ENCODE results near the gene KLLN.
"Not testable (repeated sequence)": the region's sequence is repeated elsewhere in the genome, so short reads cannot be mapped to it uniquely, and the experiment has no call there.

KLLN gene

GRCh38 chr10:87860156-87860795 lies 3.1 kb downstream of the KLLN start:
- TF ChIP-seq SPI1 (IDR thresholded peaks at IDR 0.05; ENCODE audit: borderline replicate concordance, low read depth) (peak; percentile 76), CTCF (IDR thresholded peaks at IDR 0.05; ENCODE audit: insufficient read depth, low read length) (peak; percentile 59), REST (IDR thresholded peaks at IDR 0.05; ENCODE audit: insufficient replicate concordance, low read depth) (no peak)
- DNase-seq (ENCODE audit: low read depth in 1 of 2, low spot score in 1 of 2), result peak in 1 of 2 experiments; percentile 69
- peak overlapping the region; percentile 91 for H3K27ac ChIP-seq (replicated peaks)
- H3K27me3 ChIP-seq (ENCODE audit: insufficient read depth, poor library complexity, severe bottlenecking), result no peaks in the 10 kb centered on the region
- no peak overlapping the region; the same call in 1 of the 2 replicates for H3K4me3 ChIP-seq (replicated peaks; ENCODE audit: insufficient read depth, low read length)

GRCh38 chr10:87855665-87856064 lies 7.7 kb downstream of the KLLN start:
- H3K4me3 ChIP-seq (replicated peaks; ENCODE audit: insufficient read depth, low read length); H3K27ac ChIP-seq (replicated peaks); H3K27me3 ChIP-seq (ENCODE audit: insufficient read depth, poor library complexity, severe bottlenecking); DNase-seq (ENCODE audit: low read depth in 1 of 2, low spot score in 1 of 2): not testable (repeated sequence)

- H3K4me3 ChIP-seq (replicated peaks; ENCODE audit: insufficient read depth, low read length); H3K27me3 ChIP-seq (ENCODE audit: insufficient read depth, poor library complexity, severe bottlenecking); H3K27ac ChIP-seq (replicated peaks); DNase-seq (ENCODE audit: low read depth in 1 of 2, low spot score in 1 of 2): not testable (repeated sequence)
Observed at GRCh38 chr10:87855247-87855646, 8.1 kb downstream of the KLLN start.

GRCh38 chr10:87852089-87852488 lies 11.2 kb downstream of the KLLN start:
- TF ChIP-seq SPI1 (IDR thresholded peaks at IDR 0.05; ENCODE audit: borderline replicate concordance, low read depth) (no peak), REST (IDR thresholded peaks at IDR 0.05; ENCODE audit: insufficient replicate concordance, low read depth) (no peak), GABPA (IDR thresholded peaks at IDR 0.05; ENCODE audit: low read depth) (no peak), CTCF (IDR thresholded peaks at IDR 0.05; ENCODE audit: insufficient read depth, low read length) (no peak), POLR2AphosphoS5 (IDR thresholded peaks at IDR 0.05; ENCODE audit: low read depth) (no peak)
- H3K27ac ChIP-seq (replicated peaks), result no peak overlapping the region
- H3K4me3 ChIP-seq (replicated peaks; ENCODE audit: insufficient read depth, low read length), result no peak overlapping the region
- DNase-seq (ENCODE audit: low read depth in 1 of 2, low spot score in 1 of 2), result no peak
- no peaks in the 10 kb centered on the region for H3K27me3 ChIP-seq (ENCODE audit: insufficient read depth, poor library complexity, severe bottlenecking)

GRCh38 chr10:87850742-87851205 lies 12.6 kb downstream of the KLLN start:
- TF ChIP-seq REST (IDR thresholded peaks at IDR 0.05; ENCODE audit: insufficient replicate concordance, low read depth) (no peak), CTCF (IDR thresholded peaks at IDR 0.05; ENCODE audit: insufficient read depth, low read length) (peak; percentile 56)
- Histone ChIP-seq H3K4me3 (replicated peaks; ENCODE audit: insufficient read depth, low read length) (no peak overlapping the region), H3K27me3 (ENCODE audit: insufficient read depth, poor library complexity, severe bottlenecking) (no peaks in the 10 kb centered on the region), H3K27ac (replicated peaks) (0 out of 2 replicates have a peak overlapping the region, but pooled peaks have one; percentile 5)
- peak in 1 of 2 experiments; percentile 81 for DNase-seq (ENCODE audit: low read depth in 1 of 2, low spot score in 1 of 2)
